Neuronal stem cell (in vitro differentiated cells): ENCODE results near the gene SLC22A31.

Source experiments
- DNase-seq: peaks from one replicate; pipeline ENCODE4 v3.0.0-alpha.2; 2013; ENCODE audit warnings: low spot score
- H2AFZ ChIP-seq: one replicate; pipeline ENCODE4 v1.6.1; 2013; ENCODE audit warnings: mild to moderate bottlenecking, low read length, inconsistent platforms
- H2AK5ac ChIP-seq: 2 replicates; pipeline ENCODE4 v1.6.1; 2013; ENCODE audit warnings: low read depth, mild to moderate bottlenecking, inconsistent platforms, low read length, moderate library complexity, mixed read lengths
- H2BK120ac ChIP-seq: 2 replicates; pipeline ENCODE4 v1.6.1; 2013; ENCODE audit warnings: low read depth, mild to moderate bottlenecking, inconsistent platforms, low read length, moderate library complexity, mixed read lengths
- H2BK12ac ChIP-seq: one replicate; pipeline ENCODE4 v1.6.1; 2013; ENCODE audit warnings: low read length, inconsistent platforms
- H2BK15ac ChIP-seq: 2 replicates; pipeline ENCODE4 v1.6.1; 2013; ENCODE audit warnings: mild to moderate bottlenecking, low read length, inconsistent platforms, mixed read lengths
- H2BK5ac ChIP-seq: one replicate; pipeline ENCODE4 v1.6.1; 2013; ENCODE audit warnings: inconsistent platforms, mild to moderate bottlenecking, low read length, moderate library complexity
- H3K14ac ChIP-seq: one replicate; pipeline ENCODE4 v1.6.1; 2013; ENCODE audit warnings: low read length, inconsistent platforms
- H3K18ac ChIP-seq: 2 replicates; pipeline ENCODE4 v1.6.1; 2013; ENCODE audit warnings: low read length, inconsistent platforms
- H3K23ac ChIP-seq: 2 replicates; pipeline ENCODE4 v1.6.1; 2013; ENCODE audit warnings: low read depth, mild to moderate bottlenecking, mixed read lengths, low read length, inconsistent platforms; ENCODE audit not compliant: poor library complexity
- H3K27ac ChIP-seq: replicated peaks from 3 replicates; pipeline ENCODE4 v1.5.1; 2013; ENCODE audit warnings: low read length, inconsistent platforms
- H3K27me3 ChIP-seq, 3 experiments: 2 replicates each; pipeline ENCODE4 v1.6.1; 2013; ENCODE audit warnings: low read length in 3 of 3, mild to moderate bottlenecking in 2 of 3, inconsistent platforms in 1 of 3, low read depth in 1 of 3, mixed read lengths in 1 of 3, moderate library complexity in 1 of 3; ENCODE audit not compliant: control insufficient read depth in 3 of 3, insufficient read depth in 3 of 3
- H3K36me3 ChIP-seq, 2 donors: replicated peaks in 1 of 2; 2 replicates each; pipeline ENCODE4 v1.6.1; 2013; ENCODE audit warnings: low read length in 2 of 2; ENCODE audit not compliant: control insufficient read depth in 2 of 2, insufficient read depth in 2 of 2
- H3K4ac ChIP-seq: 2 replicates; pipeline ENCODE4 v1.6.1; 2013; ENCODE audit warnings: inconsistent platforms, mild to moderate bottlenecking, low read length, moderate library complexity
- H3K4me1 ChIP-seq, 2 donors: 1 replicate in 1 of 2; 2 replicates in 1 of 2; pipeline ENCODE4 v1.6.1; 2013; ENCODE audit warnings: low read length in 2 of 2, low read depth in 1 of 2; ENCODE audit not compliant: control insufficient read depth in 2 of 2, insufficient read depth in 1 of 2
- H3K4me2 ChIP-seq: one replicate; pipeline ENCODE4 v1.6.1; 2013; ENCODE audit warnings: mild to moderate bottlenecking, low read length, inconsistent platforms; ENCODE audit not compliant: insufficient read depth, poor library complexity, severe bottlenecking
- H3K4me3 ChIP-seq, 2 donors: 2 replicates each; pipeline ENCODE4 v1.5.1; 2013; ENCODE audit warnings: low read length in 2 of 2, mild to moderate bottlenecking in 2 of 2, inconsistent platforms in 1 of 2, moderate library complexity in 1 of 2
- H3K79me1 ChIP-seq: one replicate; pipeline ENCODE4 v1.6.1; 2013; ENCODE audit warnings: low read depth, mild to moderate bottlenecking, inconsistent platforms, low read length, moderate library complexity
- H3K9ac ChIP-seq: one replicate; pipeline ENCODE4 v1.6.1; 2013; ENCODE audit warnings: mild to moderate bottlenecking, low read depth, low read length, inconsistent platforms; ENCODE audit not compliant: poor library complexity
- H3K9me3 ChIP-seq, 2 donors: replicated peaks in 1 of 2; 2 replicates each; pipeline versions ENCODE3 to v1.6.1; 2013; ENCODE audit warnings: low read length in 2 of 2, mild to moderate bottlenecking in 2 of 2, inconsistent platforms in 1 of 2, low read depth in 1 of 2, mixed read lengths in 1 of 2, moderate library complexity in 1 of 2; ENCODE audit not compliant: control insufficient read depth in 2 of 2, insufficient read depth in 1 of 2
- H4K8ac ChIP-seq: one replicate; pipeline ENCODE4 v1.6.1; 2013; ENCODE audit warnings: low read depth, mild to moderate bottlenecking, inconsistent platforms, low read length, moderate library complexity
- H4K91ac ChIP-seq: one replicate; pipeline ENCODE4 v1.6.1; 2013; ENCODE audit warnings: low read length, low read depth, mild to moderate bottlenecking, inconsistent platforms; ENCODE audit not compliant: poor library complexity
- WGBS, 2 donors: extraction: QIAGEN DNeasy Blood & Tissue Kit; methylation state at CpG; one replicate each; pipeline ENCODE4 v1.1.7; 2013; ENCODE audit warnings: missing lambda C conversion rate in 2 of 2, mixed read lengths in 1 of 2; ENCODE audit not compliant: insufficient read length in 2 of 2, insufficient replicate concordance in 1 of 2; ENCODE audit errors: extremely low coverage in 2 of 2; 5-methylcytosine and 5-hydroxymethylcytosine counted together

SLC22A31 gene

DNA sequence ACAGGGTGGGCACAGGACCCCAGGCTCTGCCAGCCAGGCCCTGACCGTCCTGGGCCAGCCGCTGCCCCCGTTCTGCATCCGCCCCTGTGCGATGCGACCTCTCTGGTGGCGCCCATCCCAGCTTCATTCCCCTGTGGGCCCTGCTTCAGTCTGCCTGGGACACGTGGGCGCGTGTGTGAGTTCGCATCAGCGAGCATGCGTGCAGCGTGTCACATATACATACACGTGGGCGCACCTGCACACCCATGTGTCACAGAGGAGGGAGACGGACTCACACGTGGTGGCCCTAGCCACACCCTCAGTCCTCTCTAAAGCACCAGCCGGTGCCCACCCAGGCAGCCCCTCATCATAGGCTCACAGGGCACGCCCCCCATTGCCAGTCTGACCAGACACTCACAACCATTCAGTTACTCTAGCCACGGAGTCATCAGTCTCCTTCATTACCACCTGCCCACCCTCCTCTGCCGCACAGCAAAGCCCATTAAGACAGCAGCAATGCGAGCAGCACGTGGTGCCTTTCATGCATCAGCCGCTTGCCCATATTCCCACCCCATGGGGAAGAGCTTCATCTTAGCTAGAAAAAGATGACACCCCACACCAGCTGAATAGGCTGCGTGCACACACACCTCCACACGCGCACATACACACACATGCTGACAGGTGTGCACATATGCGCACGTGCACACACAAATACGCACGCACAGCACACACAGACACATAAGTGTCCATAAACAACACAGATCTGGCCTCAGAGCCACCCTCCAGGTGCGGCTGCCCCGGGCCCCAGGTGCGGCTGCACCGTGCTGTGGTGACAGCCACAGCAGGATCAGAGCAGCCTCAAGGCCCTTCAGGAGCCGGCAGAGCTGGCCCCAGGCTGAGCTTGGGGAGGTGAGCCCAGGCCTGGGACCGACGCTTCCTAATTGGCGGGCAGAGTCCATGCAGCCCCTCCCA is 38.3 kb downstream of the SLC22A31 start:
- Histone ChIP-seq H2AK5ac (peak overlapping the region; percentile 17), H3K14ac (peak overlapping the region; percentile 75), H3K36me3 (no peaks in the 10 kb centered on the region), H3K4me2 (no peak overlapping the region), H2AFZ (no peak overlapping the region), H2BK120ac (peak overlapping the region; percentile 38), H3K4ac (no peak overlapping the region), H3K79me1 (peaks cover 2% of the 10 kb centered on the region), H4K8ac (peak overlapping the region; percentile 31), H3K27me3 (peaks cover 0 to 2% (median 0%) of the 10 kb centered on the region in 3 experiments), H3K23ac (peak overlapping the region; percentile 61), H4K91ac (no peak overlapping the region), H3K27ac (no peak overlapping the region), H2BK5ac (peak overlapping the region; percentile 31), H3K9me3 (peaks cover 3 to 12% of the 10 kb centered on the region in 2 donors), H2BK15ac (peak overlapping the region; percentile 82), H3K4me3 (peak overlapping the region in 1 of 2 donors; percentile 49), H3K4me1 (peaks cover 6 to 13% of the 10 kb centered on the region in 2 donors), H3K9ac (peak overlapping the region; percentile 37), H3K18ac (peak overlapping the region; percentile 88), H2BK12ac (peak overlapping the region; percentile 92)
- no peak for DNase-seq
- WGBS, 2 donors = no CpG with 5 or more reads among the region's 40 CpGs

DNA sequence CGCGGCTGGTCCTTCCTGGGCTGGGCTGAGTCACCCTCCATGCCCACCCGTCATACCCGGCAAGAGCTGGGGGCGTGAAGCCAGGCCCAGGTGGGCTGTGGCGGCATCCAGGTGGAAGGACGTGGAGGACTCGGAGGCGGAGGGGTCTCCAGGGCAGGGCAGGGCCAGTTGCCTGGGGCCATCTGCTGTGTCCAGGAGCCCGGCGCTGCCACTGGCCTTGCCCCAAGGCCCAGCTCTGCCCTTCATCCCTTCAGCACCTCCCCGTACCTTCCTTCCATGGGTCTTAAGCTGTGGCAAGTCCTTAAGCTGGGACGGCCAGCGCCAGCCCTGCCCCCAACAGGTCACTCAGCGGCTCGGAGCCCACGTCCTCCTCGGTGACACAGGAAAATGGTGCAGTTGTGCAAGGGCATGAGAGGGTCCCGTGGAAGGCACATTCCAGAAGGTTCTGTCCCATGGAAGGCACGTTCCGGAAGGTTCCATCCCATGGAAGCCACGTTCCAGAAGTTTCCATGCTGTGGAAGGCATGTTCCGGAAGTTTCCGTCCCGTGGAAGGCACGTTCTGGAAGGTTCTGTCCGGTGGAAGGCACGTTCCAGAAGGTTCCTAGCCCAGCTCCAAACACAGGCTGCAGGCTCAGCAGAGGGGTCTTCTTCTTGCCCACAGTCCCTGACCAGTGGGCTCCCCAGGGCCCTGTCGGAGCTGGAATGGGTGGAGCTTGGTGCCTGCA is 39.2 kb downstream of the SLC22A31 start:
- Histone ChIP-seq H3K4me3 (no peak overlapping the region), H3K4me1 (peaks cover 4 to 10% of the 10 kb centered on the region in 2 donors), H3K36me3 (no peaks in the 10 kb centered on the region), H3K4me2 (no peak overlapping the region), H3K18ac (peak overlapping the region; percentile 77), H3K9me3 (peaks cover 3 to 12% of the 10 kb centered on the region in 2 donors), H2BK120ac (no peak overlapping the region), H2BK15ac (peak overlapping the region; percentile 82), H3K9ac (no peak overlapping the region), H4K91ac (no peak overlapping the region), H3K4ac (peak overlapping the region; percentile 43), H4K8ac (peak overlapping the region; percentile 77), H2BK12ac (no peak overlapping the region), H3K27me3 (peaks cover 0 to 2% (median 2%) of the 10 kb centered on the region in 3 experiments), H3K14ac (peak overlapping the region; percentile 49), H2AFZ (no peak overlapping the region), H3K23ac (no peak overlapping the region), H2AK5ac (peak overlapping the region; percentile 32), H2BK5ac (no peak overlapping the region), H3K79me1 (peaks cover 2% of the 10 kb centered on the region), H3K27ac (no peak overlapping the region)
- WGBS, 2 donors = no CpG with 5 or more reads among the region's 29 CpGs
- DNase-seq = no peak

GRCh38 chr16:89159850-89160354 is 40.4 kb downstream of the SLC22A31 start:
- H3K18ac ChIP-seq = peak overlapping the region; percentile 77
- WGBS, 2 donors = no CpG with 5 or more reads among the region's 20 CpGs

More at GRCh38 chr16:89159850-89160354, 40.4 kb downstream of the SLC22A31 start:
- H3K4me3 ChIP-seq = peak overlapping the region in 1 of 2 donors; percentile 14
- peak overlapping the region; percentile 94 for H2AK5ac ChIP-seq
- H3K36me3 ChIP-seq = no peaks in the 10 kb centered on the region
- H3K4me2 ChIP-seq = no peak overlapping the region
- H3K9ac ChIP-seq = no peak overlapping the region
- H3K27me3 ChIP-seq = peaks cover 0 to 2% (median 2%) of the 10 kb centered on the region in 3 experiments
- H3K4me1 ChIP-seq = peaks cover 3 to 4% of the 10 kb centered on the region in 2 donors
- H4K8ac ChIP-seq = peak overlapping the region; percentile 78
- H2BK5ac ChIP-seq = peak overlapping the region; percentile 46
- no peak overlapping the region for H3K4ac ChIP-seq
- peaks cover 3 to 12% of the 10 kb centered on the region in 2 donors for H3K9me3 ChIP-seq
- H2BK12ac ChIP-seq = no peak overlapping the region
- H2BK120ac ChIP-seq = no peak overlapping the region
- peak overlapping the region; percentile 87 for H2BK15ac ChIP-seq
- H3K14ac ChIP-seq = peak overlapping the region; percentile 92
- H4K91ac ChIP-seq = no peak overlapping the region
- no peak for DNase-seq
- no peak overlapping the region for H2AFZ ChIP-seq
- no peak overlapping the region for H3K27ac ChIP-seq
- peak overlapping the region; percentile 61 for H3K23ac ChIP-seq
- H3K79me1 ChIP-seq = peaks cover 2% of the 10 kb centered on the region
